Fibroblast of skin of left quadriceps (primary cell): ENCODE results near the gene SCD.

Experiments used
- DNase-seq, 2 experiments: peaks; one replicate each; pipeline ENCODE4 v3.0.0-alpha.2; 2013; ENCODE audit warnings: low read depth in 2 of 2

Gene SCD

DNA sequence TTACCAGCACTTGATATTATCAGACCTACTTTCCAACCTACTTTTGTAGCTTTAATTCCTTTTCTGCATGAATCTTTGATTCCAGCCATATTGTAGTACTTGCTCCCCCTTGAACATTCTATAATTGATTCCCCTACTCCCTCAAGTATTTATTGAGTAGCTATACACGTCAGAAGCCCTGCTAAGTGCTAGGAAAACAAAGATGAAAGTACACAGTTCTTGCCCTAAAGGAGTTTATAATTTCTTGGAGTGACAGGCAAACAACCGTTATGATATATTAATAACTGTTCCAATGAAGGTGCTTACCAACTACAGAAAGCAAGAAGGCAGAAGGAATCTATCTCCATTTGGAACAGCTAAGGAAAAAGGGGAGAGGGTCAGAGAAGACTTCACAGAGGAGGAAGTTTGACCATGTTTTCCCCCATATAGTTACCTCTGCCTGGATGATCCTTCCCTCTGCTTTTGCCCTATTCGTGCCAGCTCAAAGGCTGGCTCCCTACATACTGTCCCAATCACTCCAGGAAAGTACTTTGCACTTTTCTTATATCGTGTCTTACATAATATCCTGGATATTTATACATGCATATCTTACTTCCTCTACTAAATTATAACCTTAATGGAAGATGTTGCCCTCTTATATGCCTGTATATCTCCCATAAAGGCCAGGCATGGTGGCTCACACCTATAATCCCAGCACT lies 54.7 kb downstream of the SCD start:
- no peak for DNase-seq

DNA sequence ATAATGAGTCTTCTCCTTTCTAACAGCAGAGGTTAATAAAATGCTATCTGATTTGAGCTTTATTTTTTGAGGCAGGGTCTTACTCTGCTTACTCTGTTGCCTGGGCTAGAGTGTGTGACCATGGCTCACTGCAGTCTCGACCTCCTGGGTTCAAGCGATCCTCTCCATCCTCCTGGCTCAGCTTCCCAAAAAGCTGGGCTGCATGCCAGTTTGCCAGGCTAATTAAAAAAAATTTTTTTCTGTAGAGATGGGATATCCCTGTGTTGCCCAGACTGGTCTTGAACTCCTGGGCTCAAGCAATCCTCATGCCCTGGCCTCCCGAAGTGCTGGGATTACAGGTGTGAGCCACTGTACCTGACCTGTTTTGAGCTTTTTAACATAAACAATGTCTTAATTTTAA lies 56.7 kb downstream of the SCD start:
- DNase-seq, result no peak

DNA sequence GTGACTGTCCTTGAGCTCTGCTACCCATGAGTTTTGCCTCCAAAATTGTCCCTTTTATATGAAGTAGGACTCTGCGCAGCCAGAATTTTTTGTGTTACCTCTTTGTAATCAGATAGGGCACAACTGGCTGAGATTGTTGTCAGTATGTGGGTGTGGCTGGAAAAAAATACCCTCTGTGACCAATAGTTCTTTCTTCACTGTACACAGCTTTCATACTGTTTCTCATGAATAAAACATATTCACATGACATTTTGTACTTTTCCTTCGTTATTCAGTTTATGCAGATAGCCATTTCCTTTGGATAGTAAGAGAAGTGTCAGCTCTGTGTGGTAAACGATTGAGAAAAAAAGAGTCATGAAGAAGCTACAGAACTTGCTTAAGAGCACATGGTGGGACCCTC lies 66.1 kb downstream of the SCD start:
- no peak for DNase-seq
